AG09309 (cell line): ENCODE measurements around the gene CYP21A2.
"Not testable (repeated sequence)": the region's sequence is repeated elsewhere in the genome, so short reads cannot be mapped to it uniquely, and the experiment has no call there.

Experiments used
- DNase-seq: peaks from one replicate; pipeline ENCODE4 v3.0.0-alpha.2; 2010; ENCODE audit warnings: low read depth
- H3K4me3 ChIP-seq: 2 replicates; pipeline ENCODE4 v1.5.1; 2011; ENCODE audit warnings: mild to moderate bottlenecking, low read depth, low read length, moderate library complexity; ENCODE audit not compliant: control insufficient read depth
- CTCF ChIP-seq: IDR thresholded peaks from 2 replicates; pipeline ENCODE4 v1.5.1; 2011; ENCODE audit warnings: mild to moderate bottlenecking, low read depth, low read length, inconsistent platforms; ENCODE audit not compliant: insufficient read depth, control insufficient read depth; ENCODE audit errors: missing control alignments

CYP21A2 gene

GRCh38 chr6:32064706-32065105 lies 26.5 kb downstream of the CYP21A2 start:
- TF ChIP-seq CTCF: no peak
- no peak overlapping the region for H3K4me3 ChIP-seq
- DNase-seq: no peak

GRCh38 chr6:32067521-32067920 lies 29.3 kb downstream of the CYP21A2 start:
- DNase-seq, H3K4me3 ChIP-seq: not testable (repeated sequence)

- not testable (repeated sequence) for DNase-seq, H3K4me3 ChIP-seq
Observed at GRCh38 chr6:32068315-32068714, 30.1 kb downstream of the CYP21A2 start.

GRCh38 chr6:32068867-32069266 lies 30.7 kb downstream of the CYP21A2 start:
- no peak for DNase-seq
- no peak for TF ChIP-seq CTCF
- H3K4me3 ChIP-seq: no peak overlapping the region

GRCh38 chr6:32069460-32069859 lies 31.2 kb downstream of the CYP21A2 start:
- DNase-seq: no peak
- H3K4me3 ChIP-seq: no peak overlapping the region
- TF ChIP-seq CTCF: no peak

GRCh38 chr6:32069878-32070515 lies 31.8 kb downstream of the CYP21A2 start:
- DNase-seq: no peak
- no peak overlapping the region for H3K4me3 ChIP-seq
- no peak for TF ChIP-seq CTCF

- no peak for TF ChIP-seq CTCF
- DNase-seq: no peak
- no peak overlapping the region for H3K4me3 ChIP-seq
Observed at GRCh38 chr6:32070814-32071543, 32.8 kb downstream of the CYP21A2 start.
